Skin of body (tissue), 3 donors: Measurements from ENCODE around the gene CST4. TPM values are rescaled to one million over a fixed set of nuclear protein-coding genes. Genes with fewer than 3 reads are reported as not detected.
"Not testable (repeated sequence)": the region's sequence is repeated elsewhere in the genome, so short reads cannot be mapped to it uniquely, and the experiment has no call there.

Experiments
- DNase-seq: peaks from one replicate; lab custom pipeline; 2025; lab: John Stamatoyannopoulos, UW
- small RNA-seq: library from RNA; depleted of rRNA; stranded (forward); fragments of <200 nt; gene quantifications from one replicate; pipeline ENCODE3, GENCODE V24; 2014; ENCODE audit warnings: low replicate concordance
- total RNA-seq: library from RNA; depleted of rRNA; stranded (reverse); fragments of >200 nt; gene quantifications from one replicate; pipeline ENCODE4 v1.2.3, GENCODE V29; 2014

The CST4 gene
- total RNA-seq, 1 donor from 2014 or later, result not detected

DNA sequence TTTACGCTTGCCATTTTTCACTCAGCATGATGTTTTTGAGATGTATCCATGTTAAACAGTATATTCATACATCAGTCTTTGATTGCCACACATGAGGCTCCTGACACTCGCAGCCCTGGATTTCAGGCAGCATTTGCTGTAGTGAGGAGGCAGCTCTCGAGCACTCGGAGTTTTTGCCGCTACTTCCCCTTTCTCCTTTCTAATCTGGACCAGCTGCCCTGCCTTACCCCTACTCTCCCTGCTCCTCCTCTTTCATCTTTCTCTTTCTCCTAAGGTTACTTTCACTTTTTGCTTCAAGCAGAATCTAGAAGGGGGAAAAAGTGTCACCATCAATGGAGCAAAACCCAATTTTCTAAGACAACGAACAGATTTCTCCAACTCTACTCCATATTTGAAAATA, 45.2 kb downstream of the CST4 start:
- DNase-seq, result no peak

DNA sequence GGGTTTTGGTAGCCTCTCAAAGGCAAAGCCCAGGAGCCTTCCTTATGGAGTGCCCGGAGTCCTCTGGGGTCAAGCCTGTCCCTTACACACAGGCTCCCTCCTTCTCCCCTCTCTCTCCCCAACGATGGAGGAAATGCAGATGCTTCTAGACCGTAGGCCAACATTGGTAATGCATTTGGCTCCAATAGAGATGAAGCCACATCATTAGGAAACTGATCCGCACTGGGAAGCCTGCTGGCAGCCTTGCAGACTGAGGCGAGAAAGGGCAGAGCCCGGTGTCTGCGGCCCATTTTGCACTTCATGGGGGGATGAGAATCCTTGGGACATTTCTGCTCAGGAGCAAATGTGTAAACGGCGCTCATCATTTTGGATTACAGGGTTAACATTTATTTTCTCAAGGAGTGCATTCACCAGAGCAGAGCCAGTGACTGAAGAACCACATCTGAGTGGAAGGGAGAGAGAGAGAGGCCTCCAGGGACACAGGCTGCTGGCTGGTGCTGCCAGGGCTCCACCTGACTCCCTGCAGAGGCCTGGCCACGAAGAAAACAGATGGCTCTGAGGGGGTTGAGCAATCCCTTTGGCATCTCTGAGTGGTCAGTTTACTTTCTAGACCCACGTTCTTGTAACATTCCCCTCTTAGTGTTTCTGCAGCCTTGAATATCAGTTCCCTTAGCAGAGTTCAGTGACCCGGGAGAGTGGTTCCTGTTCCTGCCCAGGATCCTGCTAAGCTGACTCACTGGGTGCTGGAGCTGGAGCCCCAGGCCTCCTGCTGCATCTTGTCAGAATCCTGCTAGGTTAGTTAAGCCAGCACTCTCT, 46.7 kb downstream of the CST4 start:
- no peak for DNase-seq

DNA sequence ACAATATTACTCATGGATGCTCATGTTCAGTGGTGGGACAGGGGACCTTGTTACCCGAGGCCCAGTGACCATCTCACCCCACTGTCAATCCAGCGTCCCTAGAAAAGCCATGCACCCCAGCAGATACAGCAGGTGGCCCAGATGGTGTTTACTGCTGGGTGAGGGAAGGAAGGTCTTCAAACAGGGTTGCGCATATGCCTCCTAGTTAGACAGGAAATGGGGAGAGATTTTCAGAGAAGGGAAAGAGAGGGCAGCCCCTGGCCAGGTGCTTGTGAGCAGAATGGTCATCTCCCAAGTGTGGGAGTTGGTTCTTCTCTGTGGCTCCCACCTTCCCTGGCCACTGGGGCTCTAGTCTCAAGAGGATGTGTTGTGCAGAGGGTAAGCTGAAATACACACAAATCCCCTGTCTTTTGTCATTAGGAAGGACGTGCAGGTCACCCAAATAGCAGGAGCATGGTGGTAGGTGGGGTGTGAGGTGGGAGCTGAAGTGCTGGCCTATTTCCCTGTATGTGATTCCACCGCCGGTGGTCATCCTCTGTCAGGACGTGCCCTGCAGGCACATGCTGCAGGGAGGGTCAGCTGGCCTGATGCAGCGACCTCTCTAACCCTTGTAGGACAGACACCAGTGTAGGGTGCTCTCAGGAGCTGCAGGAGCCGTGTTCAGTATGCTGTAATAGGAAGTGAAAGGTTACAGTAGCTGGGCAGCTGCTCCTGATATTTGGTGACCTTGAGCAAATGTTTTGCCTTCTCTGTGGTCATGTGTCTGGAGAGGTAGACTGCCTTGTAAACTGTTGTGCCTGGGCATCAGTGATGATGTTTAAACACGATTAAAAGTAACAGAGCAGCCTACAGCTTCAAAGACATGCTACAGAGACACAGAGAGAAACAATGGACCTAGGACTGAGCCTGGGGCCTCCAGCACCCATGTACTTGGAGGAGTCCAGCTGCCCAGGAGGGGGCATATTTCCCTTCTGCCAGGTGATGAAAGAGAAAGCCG, 47.9 kb downstream of the CST4 start:
- no peak for DNase-seq

DNA sequence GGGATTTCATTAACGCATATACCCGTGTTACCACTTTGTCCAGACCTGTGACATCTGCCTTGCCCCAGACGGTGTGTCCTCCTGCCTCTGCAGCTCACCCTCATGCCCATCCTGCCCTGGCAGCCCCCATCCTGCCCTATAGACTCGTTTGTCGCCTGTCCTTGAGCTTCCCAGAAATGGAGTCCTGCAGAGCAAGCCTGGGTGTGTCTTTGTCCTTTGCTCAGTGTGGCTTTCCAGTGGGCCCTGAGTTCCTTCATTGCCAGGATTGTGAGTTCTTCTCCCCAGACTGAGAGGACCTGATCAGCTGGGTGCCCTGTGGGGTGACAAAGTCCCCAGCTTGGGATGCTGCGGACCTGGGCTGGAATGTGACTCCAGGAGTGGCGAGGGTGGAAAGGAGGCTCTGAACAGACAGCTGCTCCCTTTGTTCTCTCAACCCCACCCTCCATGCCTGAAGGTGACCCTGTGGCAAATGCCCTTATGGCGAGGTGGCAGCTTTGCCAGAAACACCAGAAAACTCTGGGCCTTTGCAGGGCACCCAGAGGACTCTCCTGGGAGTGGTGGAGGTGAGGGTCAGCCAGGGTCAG, 48.7 kb downstream of the CST4 start:
- no peak for DNase-seq

DNA sequence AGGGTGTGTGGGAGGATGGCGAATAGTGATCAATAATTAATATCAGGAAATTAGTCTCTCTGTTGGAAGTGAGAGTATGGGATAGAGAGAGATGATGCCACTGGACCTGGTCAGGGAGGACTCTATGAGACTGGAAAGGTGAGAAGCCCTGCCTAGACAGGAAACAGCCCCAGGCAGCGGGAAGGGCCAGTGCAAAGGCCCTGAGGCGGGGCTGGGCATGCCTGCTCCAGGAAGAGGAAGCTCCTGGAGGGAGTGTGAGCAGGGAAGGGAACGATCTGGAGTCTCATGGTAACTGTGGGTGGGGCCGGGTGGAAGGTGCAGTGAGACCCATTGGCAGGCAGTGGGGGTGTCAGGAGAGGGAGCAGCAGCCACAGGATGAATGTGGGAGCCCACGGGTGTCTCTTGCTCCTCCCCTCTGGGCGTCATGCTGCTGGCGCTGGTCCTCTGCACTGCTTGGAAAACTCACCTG, 49.3 kb downstream of the CST4 start:
- no peak for DNase-seq

DNA sequence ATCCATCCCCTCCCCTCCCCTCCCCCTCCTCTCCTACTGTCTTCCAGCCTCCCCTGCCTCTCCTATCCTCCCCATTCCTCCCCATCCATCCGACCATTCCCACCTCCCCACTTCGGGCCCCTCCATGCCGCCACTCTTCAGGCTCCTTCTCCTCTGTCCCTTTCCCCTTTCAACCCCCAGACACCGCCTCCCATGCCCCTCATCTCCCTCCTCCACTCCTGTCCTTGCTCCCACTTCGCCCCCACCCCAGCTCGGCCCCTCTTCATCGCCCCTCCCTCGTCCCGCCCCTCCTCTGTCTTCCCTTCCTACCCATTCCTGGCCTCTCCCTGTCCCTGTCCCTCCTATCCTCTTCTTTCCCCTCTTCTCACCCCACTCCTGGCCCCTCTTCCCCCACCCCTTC, 50.5 kb downstream of the CST4 start:
- no peak for DNase-seq

DNA sequence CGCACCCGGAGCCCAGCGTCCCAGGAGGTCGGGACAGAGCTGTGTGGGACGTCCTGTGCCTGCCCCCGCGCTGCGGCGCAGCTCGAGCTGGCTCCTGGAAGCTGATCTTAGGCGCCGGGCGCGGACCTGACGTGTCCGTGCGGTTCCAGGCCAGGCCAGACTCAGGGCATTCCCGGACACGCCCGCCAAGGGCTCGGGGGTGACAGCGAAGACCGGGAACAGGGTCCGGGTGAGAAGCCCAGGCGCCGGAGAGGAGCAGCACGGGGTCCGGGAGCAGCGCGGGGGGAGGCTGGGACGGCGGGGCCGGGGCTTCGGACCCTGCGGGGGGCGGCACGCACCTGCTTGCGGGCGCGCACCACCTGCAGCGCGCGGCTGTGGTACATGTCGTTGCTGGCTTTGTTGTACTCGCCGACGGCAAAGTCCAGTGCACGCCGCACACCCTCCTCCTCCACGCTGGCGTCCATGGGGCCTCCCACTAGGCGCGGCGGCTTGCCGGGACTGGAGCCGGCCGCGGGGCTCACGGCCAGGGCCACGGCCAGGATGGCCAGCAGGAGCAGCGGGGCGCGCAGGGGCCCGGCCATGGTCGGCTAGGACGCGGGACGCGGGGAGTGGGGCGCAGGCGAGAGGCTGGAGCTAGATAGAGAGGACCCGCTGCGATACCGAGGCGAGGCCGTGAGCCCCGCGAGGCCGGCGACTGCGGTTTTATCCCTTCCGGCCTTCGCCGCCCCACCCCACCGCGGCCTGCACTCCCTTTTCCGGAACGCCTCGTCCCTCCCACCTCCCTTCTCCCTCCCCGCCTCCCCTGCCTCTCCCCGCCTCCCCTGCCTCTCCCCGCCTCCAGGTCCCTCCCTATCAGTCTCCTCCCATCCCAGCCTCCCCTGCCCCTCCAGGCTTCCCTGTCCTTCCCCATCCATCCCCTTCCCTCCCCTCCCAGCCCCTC, 51.3 kb downstream of the CST4 start, which contains the start of gene CST3:
CST3 (minus strand) TSS at position 674 of the 940 bp plus-strand sequence; CDS start at position 581, 93 bp downstream.
- DNase-seq, result peak; percentile 78

DNA sequence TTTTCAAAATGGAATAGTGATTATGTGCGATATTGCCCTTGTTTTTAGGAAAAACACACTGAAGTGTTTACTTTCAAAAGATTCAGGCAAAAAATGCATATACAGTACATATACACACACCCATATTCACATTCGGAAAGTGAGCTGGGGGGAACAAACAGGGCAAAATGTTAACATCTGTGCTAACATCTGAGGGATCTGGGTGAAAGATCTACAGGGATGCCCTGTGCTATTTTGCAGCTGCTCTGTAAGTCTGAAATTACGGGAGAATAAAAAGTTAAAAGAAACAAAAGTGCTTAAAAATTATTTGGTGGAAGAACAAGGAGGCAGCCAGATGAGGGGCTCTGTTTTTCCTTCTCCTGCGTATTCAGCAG, 51.9 kb downstream of the CST4 start:
- no peak for DNase-seq

DNA sequence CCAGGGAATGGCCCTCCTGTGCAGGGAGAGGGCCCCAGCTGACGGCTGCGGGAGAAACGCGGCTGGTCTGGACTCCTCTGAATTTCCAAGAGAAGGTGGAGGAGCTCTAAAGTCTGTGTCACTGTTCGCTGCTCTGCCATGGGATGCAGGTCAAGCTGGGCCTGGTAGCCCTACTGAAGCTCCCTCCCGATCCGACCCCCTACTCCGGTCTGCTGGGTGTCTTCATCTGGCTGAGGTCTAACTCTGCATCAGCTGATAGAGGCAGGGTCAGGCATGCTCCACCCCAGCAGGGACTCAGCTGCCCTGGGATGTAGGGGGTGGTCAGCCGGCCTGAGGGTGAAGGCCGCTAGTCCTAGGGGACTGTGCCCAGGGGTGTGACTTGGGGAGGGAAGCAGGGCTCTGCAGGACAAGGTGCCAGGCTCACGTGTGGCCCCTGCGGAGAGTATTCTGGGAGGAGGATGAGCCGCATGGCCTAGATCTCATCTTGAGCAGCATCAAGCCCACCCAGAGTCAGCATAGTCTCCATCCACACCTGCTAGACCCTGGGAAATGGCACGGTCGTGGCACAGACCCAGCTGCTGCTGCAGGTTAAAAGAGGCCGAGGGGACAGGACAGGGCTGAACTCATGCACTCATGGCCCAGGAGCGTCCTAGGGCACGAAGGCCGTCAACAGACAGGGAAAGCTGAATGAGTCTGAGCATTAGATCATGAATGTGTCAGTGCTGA, 52.5 kb downstream of the CST4 start:
- no peak for DNase-seq

DNA sequence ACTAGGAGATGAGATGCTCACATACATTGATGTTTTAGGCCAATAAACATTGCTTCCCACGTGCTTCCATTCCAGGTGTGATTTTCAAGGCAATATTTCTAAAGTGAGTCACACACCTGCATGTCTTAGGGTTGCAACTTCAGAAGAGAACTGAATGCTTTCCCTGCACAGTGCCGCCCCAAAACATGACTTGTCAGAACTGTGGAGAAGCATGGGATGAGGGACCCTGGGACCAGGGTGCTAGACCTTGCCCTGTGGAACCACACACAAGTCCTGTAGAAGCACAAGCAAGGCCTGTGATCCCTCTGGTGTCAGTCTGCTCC, 53.1 kb downstream of the CST4 start:
- DNase-seq, result not testable (repeated sequence)

Small RNA genes within 50 kb of the gene (small RNA-seq; reads per million reads assigned to genes)
- not detected for gene CST2P1

Other genes starting within 250 kb of the CST4 start
- not detected for gene CSTL1, start 249.4 kb downstream of the CST4 start, total RNA-seq
- not detected for gene CST11, start 236.2 kb downstream of the CST4 start, total RNA-seq
- gene CST8, start 197.9 kb downstream of the CST4 start, total RNA-seq, result not detected
- gene CST9L, start 120.6 kb downstream of the CST4 start, total RNA-seq, result not detected
- not detected for gene CST9, start 83.1 kb downstream of the CST4 start, total RNA-seq
- gene CST3, start 51.1 kb downstream of the CST4 start, total RNA-seq, result 69.7 TPM
- not detected for gene CST1, start 61.9 kb upstream of the CST4 start, total RNA-seq
- gene CST2, start 137.7 kb upstream of the CST4 start, total RNA-seq, result not detected
- not detected for gene CST5, start 190.7 kb upstream of the CST4 start, total RNA-seq